ENCODE measurements around the gene GRAMD2B.

- TF ChIP-seq CTCF (IDR thresholded peaks at IDR 0.05) (no peak), POLR2AphosphoS5 (IDR thresholded peaks at IDR 0.05; ENCODE audit: low read depth, low read length) (no peak)
Measured at GRCh38 chr5:126398791-126399190, 24.4 kb upstream of the GRAMD2B start.
